GM12864 (cell line): ENCODE results near the gene CDCA8.

Experiments used
- DNase-seq: peaks from one replicate; pipeline ENCODE4 v3.0.0-alpha.2; 2011; ENCODE audit warnings: low read depth
- H3K4me3 ChIP-seq: 2 replicates; pipeline ENCODE4 v1.5.1; 2011; ENCODE audit warnings: mild to moderate bottlenecking, low read depth, low read length, control low read depth
- TF ChIP-seq, protein P1 (sequence below): IDR thresholded peaks from 2 replicates; pipeline ENCODE4 v1.5.1; 2011; ENCODE audit warnings: low read depth, mild to moderate bottlenecking, moderate library complexity, low read length, control low read depth, inconsistent platforms; ENCODE audit errors: missing control alignments

CDCA8 gene

DNA sequence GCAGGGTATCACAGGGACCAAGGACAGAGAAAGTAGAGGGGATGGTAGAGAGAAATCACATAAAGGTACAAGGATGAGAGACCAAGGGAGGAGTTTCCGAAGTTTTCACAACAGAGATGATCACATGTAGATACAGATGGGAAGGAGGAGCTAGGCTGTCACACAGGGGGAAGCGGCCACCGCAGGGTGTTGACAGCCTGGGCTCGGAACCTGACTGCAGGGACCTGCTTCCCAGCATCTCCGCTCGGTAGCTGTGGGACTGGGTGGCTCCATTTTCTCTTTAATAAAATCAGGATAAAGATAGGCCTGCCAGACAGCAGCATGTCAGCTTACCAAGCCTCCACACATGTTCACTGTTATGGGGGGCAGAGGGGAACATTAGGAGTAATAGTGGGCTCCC is 32.3 kb downstream of the CDCA8 start:
- H3K4me3 ChIP-seq: no peak overlapping the region
- TF ChIP-seq, protein P1, sequence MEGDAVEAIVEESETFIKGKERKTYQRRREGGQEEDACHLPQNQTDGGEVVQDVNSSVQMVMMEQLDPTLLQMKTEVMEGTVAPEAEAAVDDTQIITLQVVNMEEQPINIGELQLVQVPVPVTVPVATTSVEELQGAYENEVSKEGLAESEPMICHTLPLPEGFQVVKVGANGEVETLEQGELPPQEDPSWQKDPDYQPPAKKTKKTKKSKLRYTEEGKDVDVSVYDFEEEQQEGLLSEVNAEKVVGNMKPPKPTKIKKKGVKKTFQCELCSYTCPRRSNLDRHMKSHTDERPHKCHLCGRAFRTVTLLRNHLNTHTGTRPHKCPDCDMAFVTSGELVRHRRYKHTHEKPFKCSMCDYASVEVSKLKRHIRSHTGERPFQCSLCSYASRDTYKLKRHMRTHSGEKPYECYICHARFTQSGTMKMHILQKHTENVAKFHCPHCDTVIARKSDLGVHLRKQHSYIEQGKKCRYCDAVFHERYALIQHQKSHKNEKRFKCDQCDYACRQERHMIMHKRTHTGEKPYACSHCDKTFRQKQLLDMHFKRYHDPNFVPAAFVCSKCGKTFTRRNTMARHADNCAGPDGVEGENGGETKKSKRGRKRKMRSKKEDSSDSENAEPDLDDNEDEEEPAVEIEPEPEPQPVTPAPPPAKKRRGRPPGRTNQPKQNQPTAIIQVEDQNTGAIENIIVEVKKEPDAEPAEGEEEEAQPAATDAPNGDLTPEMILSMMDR: no peak
- no peak for DNase-seq

DNA sequence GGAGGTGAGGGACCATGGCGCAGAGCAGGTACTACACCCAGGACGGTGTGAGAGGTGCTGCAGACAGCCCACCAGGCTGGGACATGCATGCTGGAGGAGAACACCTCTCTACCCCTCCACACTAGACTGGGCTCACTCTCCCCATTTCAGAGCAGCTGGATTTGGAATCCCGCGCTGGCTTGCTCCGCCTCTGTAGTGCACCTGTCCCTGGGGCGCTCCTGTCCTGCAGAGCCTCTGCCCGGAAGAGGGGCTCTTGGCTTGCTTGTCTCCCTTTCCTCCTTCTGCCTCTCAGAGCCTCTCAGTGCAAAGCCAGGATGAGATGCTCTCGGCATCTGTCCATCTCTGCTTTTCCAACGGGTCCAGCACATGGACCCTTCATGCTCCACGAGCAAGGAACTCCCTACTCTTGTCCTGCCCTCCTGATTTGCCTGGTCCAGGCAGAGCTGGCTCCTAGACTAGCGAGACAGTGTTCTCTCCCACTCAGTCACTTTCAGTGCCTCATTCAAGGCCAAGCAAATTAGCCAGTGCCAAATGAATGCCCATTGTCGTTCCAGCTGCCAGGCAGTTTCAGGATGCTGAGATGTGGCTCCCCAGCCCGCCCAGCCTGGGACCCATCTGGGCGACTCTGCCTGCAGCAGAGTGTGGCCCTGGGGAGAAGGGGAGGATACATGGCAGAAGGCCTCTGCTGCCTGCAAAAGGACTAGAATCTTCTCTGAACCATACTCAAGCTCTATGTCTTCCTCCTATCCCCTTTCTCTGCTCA is 33.7 kb downstream of the CDCA8 start:
- DNase-seq: no peak
- TF ChIP-seq, protein P1: no peak
- no peak overlapping the region for H3K4me3 ChIP-seq

DNA sequence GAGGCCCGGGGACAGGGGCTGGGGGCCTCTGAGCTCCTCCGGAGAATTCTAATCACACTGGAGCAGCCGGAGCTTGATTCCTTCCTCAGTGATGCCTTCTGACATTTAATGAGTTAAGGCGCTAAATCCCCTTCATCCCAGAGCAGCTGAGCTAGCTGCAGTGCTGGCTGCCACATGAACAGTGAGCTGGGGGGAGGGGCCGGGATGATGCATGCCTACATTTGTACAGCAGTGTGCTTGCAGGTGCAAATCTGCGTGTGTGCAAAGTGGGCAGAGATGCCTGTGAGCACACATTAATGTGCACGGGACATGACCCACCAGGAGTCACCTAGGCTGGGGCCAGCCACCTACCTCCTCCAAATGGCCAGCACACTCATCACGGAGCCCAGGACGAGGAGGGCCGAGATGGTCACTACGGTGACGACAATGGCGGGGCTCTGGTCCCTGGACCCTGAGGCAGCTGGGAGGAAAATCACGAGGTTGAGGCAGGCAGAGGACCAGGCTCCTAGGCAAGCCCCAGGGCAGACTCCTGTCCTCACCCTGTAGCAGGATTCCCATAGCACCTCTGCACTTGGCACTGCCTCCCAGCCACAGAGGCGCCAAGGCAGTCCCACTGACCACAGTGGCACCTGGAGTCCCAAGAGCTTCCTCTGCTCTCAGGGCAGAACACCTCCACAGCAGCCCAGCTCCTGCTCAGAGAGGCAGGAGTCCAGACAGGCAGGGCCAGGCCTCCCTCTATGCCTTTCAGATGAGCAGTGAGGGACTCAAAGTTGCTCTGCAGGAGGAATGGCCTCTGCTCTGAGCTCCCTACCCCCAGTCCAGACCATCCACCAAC is 34.7 kb downstream of the CDCA8 start:
- DNase-seq: no peak
- H3K4me3 ChIP-seq: no peak overlapping the region
- TF ChIP-seq, protein P1: no peak

DNA sequence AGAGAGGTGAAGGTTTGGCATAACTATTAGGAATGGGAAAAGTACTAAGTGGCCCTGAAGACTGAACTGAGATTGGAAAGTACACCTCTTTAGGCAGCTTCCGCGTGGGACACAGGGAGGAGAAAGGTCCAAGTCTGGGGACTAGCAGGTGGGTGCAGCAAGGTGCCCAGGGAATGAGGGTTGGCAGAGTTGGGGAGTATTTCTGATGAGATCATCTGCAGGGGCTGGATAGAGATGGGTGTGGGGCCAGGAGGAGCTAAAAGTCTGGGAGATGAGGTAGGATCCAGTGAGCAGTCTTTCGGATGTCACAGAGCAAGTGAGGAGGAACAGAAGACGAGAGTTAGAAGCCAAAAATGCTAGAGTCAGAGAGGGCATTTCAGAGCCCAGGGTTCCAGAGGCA is 36.1 kb downstream of the CDCA8 start:
- no peak overlapping the region for H3K4me3 ChIP-seq
- no peak for DNase-seq
- TF ChIP-seq, protein P1: no peak

DNA sequence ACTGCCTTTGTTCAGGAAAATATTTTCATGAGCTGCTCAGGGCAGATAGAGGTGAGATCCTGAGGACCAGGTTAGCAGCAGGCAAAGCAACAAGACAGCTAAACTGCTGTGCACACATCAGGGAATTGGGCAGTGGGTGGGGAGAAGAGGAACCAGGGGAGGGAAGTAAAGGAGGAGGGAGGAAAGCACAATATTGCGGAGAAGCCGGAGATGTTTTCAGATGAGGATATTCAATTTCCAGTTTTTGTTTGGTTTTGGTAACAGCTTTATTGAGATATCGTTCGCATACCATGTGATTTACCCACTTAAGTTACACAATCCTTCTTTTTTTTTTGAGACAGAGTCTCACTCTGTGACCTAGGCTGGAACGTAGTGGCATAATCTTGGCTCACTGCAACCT is 38.1 kb downstream of the CDCA8 start:
- DNase-seq: no peak
- no peak overlapping the region for H3K4me3 ChIP-seq
- TF ChIP-seq, protein P1: no peak

DNA sequence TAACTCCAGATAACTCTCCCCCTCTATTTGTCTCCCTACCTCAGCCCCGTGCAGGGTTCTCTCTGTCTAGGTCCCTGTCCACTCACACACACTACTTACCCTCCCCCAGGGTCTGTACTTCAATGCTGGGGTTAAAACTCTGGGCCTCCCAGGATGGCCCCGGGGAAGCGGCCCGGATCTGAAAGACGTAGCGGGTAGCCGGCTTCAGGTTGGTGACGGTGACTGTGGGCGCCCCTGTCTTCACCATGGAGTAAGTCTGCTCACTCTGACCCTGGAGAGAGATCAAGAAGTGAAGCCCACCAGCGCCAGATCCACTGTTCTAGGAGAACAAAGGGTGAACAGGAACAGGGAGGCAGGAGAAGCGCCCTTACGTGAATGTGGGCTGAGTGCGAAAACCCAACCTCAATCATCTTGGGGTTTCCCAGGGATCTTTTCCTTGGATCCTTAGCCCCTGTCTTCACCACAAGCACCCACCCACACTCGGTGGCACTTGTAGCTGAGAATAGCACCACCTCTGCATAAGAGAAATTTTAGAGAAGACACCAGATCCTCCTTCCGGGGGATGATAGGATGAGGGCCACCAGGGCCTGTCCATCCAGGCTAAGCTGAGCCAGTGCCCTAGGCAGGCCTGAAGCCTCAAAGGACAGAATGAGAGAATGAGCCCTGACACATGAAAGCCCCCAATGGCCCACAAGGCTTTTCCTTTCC is 39.1 kb downstream of the CDCA8 start:
- TF ChIP-seq, protein P1: no peak
- H3K4me3 ChIP-seq: no peak overlapping the region
- no peak for DNase-seq
